Measurements from ENCODE around the gene GASK1A. TPM values are rescaled to one million over a fixed set of nuclear protein-coding genes. Genes with fewer than 3 reads are reported as not detected.

GASK1A gene
- total RNA-seq, 1 donor from 2014 or later, result not detected

- TF ChIP-seq CTCF (IDR thresholded peaks at IDR 0.05; ENCODE audit: partially characterized antibody, unreplicated experiment), result no peak
- DNase-seq, result no peak
- no peaks in the 10 kb centered on the region for H3K36me3 Mint-ChIP-seq (ENCODE audit: unreplicated experiment)
- H3K27me3 Mint-ChIP-seq (ENCODE audit: unreplicated experiment), result no peaks in the 10 kb centered on the region
- no peak overlapping the region for H3K27ac Mint-ChIP-seq (ENCODE audit: unreplicated experiment)
- H3K4me1 Mint-ChIP-seq (ENCODE audit: low read depth, unreplicated experiment), result no peaks in the 10 kb centered on the region
- no peak overlapping the region for H3K4me3 Mint-ChIP-seq (ENCODE audit: unreplicated experiment)
- H3K9me3 Mint-ChIP-seq (ENCODE audit: unreplicated experiment), result no peaks in the 10 kb centered on the region
These were observed 18.8 kb upstream of the GASK1A start for GRCh38 chr3:42960282-42960681.

GRCh38 chr3:42960786-42961185, 18.3 kb upstream of the GASK1A start:
- Mint-ChIP-seq H3K4me3 (ENCODE audit: unreplicated experiment) (no peak overlapping the region), H3K36me3 (ENCODE audit: unreplicated experiment) (no peaks in the 10 kb centered on the region), H3K27ac (ENCODE audit: unreplicated experiment) (no peak overlapping the region), H3K27me3 (ENCODE audit: unreplicated experiment) (no peaks in the 10 kb centered on the region), H3K4me1 (ENCODE audit: low read depth, unreplicated experiment) (no peaks in the 10 kb centered on the region), H3K9me3 (ENCODE audit: unreplicated experiment) (no peaks in the 10 kb centered on the region)
- TF ChIP-seq CTCF (IDR thresholded peaks at IDR 0.05; ENCODE audit: partially characterized antibody, unreplicated experiment), result no peak
- DNase-seq, result no peak

- no peak overlapping the region for H3K4me3 Mint-ChIP-seq (ENCODE audit: unreplicated experiment)
- no peaks in the 10 kb centered on the region for H3K4me1 Mint-ChIP-seq (ENCODE audit: low read depth, unreplicated experiment)
- peak; percentile 64 for TF ChIP-seq CTCF (IDR thresholded peaks at IDR 0.05; ENCODE audit: partially characterized antibody, unreplicated experiment)
- H3K27me3 Mint-ChIP-seq (ENCODE audit: unreplicated experiment), result no peaks in the 10 kb centered on the region
- peak; percentile 38 for DNase-seq
- H3K27ac Mint-ChIP-seq (ENCODE audit: unreplicated experiment), result no peak overlapping the region
- H3K9me3 Mint-ChIP-seq (ENCODE audit: unreplicated experiment), result no peaks in the 10 kb centered on the region
- no peaks in the 10 kb centered on the region for H3K36me3 Mint-ChIP-seq (ENCODE audit: unreplicated experiment)
These were observed 17.5 kb upstream of the GASK1A start for GRCh38 chr3:42961633-42962032.

GRCh38 chr3:42963269-42963668, 15.8 kb upstream of the GASK1A start:
- no peak overlapping the region for H3K27ac Mint-ChIP-seq (ENCODE audit: unreplicated experiment)
- TF ChIP-seq CTCF (IDR thresholded peaks at IDR 0.05; ENCODE audit: partially characterized antibody, unreplicated experiment), result no peak
- H3K27me3 Mint-ChIP-seq (ENCODE audit: unreplicated experiment), result no peaks in the 10 kb centered on the region
- no peaks in the 10 kb centered on the region for H3K4me1 Mint-ChIP-seq (ENCODE audit: low read depth, unreplicated experiment)
- no peak overlapping the region for H3K4me3 Mint-ChIP-seq (ENCODE audit: unreplicated experiment)
- H3K9me3 Mint-ChIP-seq (ENCODE audit: unreplicated experiment), result no peaks in the 10 kb centered on the region
- DNase-seq, result no peak
- H3K36me3 Mint-ChIP-seq (ENCODE audit: unreplicated experiment), result no peaks in the 10 kb centered on the region

GRCh38 chr3:42964266-42964665, 14.8 kb upstream of the GASK1A start:
- Mint-ChIP-seq H3K4me1 (ENCODE audit: low read depth, unreplicated experiment) (no peaks in the 10 kb centered on the region), H3K27ac (ENCODE audit: unreplicated experiment) (no peak overlapping the region), H3K36me3 (ENCODE audit: unreplicated experiment) (no peaks in the 10 kb centered on the region), H3K9me3 (ENCODE audit: unreplicated experiment) (no peaks in the 10 kb centered on the region), H3K27me3 (ENCODE audit: unreplicated experiment) (no peaks in the 10 kb centered on the region), H3K4me3 (ENCODE audit: unreplicated experiment) (no peak overlapping the region)
- no peak for TF ChIP-seq CTCF (IDR thresholded peaks at IDR 0.05; ENCODE audit: partially characterized antibody, unreplicated experiment)
- no peak for DNase-seq

Measured in glutamatergic neuron (in vitro differentiated cells).